Smooth muscle cell of the brain vasculature (primary cell): Measurements from ENCODE around the gene HLTF.
A peak's percentile ranks its signal among the peaks of the same experiment; 100 is the strongest.
"Not testable (repeated sequence)": the region's sequence is repeated elsewhere in the genome, so short reads cannot be mapped to it uniquely, and the experiment has no call there.

Source experiments
- DNase-seq: peaks from one replicate; pipeline ENCODE4 v3.0.0-alpha.2; 2012; ENCODE audit warnings: low read depth, low spot score

The HLTF gene

GRCh38 chr3:149086232-149086988 is at the start of gene HLTF:
HLTF (minus strand) TSS chr3:149086533; CDS start chr3:149086336, 197 bp downstream.
- peak; percentile 93 for DNase-seq

GRCh38 chr3:149134575-149134974 is 48.2 kb upstream of the HLTF start:
- DNase-seq, result no peak

- no peak for DNase-seq
These were observed 45.3 kb upstream of the HLTF start for GRCh38 chr3:149131589-149131988.

GRCh38 chr3:149129326-149130205 is 43.2 kb upstream of the HLTF start, which contains the start of gene HPS3:
HPS3 (plus strand) TSS chr3:149129638; CDS start chr3:149129724, 86 bp downstream.
- DNase-seq, result peak; percentile 75

- no peak for DNase-seq
These were observed 42.5 kb upstream of the HLTF start for GRCh38 chr3:149128821-149129220.

GRCh38 chr3:149122721-149123578 is 36.6 kb upstream of the HLTF start:
- DNase-seq, result no peak

- DNase-seq, result peak; percentile 40
These were observed 34.0 kb upstream of the HLTF start for GRCh38 chr3:149120051-149120972.

- DNase-seq, result no peak
These were observed 33.1 kb upstream of the HLTF start for GRCh38 chr3:149119466-149119865.

- DNase-seq, result no peak
These were observed 32.4 kb upstream of the HLTF start for GRCh38 chr3:149118724-149119123.

- DNase-seq, result no peak
These were observed 28.8 kb upstream of the HLTF start for GRCh38 chr3:149115114-149115513.

GRCh38 chr3:149114458-149114857 is 28.1 kb upstream of the HLTF start:
- DNase-seq, result no peak

GRCh38 chr3:149104484-149104883 is 18.2 kb upstream of the HLTF start:
- DNase-seq, result no peak

- DNase-seq, result no peak
These were observed 15.3 kb upstream of the HLTF start for GRCh38 chr3:149101641-149102040.

GRCh38 chr3:149101154-149101553 is 14.8 kb upstream of the HLTF start:
- no peak for DNase-seq

GRCh38 chr3:149097987-149098386 is 11.7 kb upstream of the HLTF start:
- not testable (repeated sequence) for DNase-seq

GRCh38 chr3:149095487-149095886 is 9.2 kb upstream of the HLTF start:
- no peak for DNase-seq

GRCh38 chr3:149091983-149092382 is 5.7 kb upstream of the HLTF start:
- no peak for DNase-seq

GRCh38 chr3:149090907-149091306 is 4.6 kb upstream of the HLTF start:
- DNase-seq, result no peak

GRCh38 chr3:149090461-149090860 is 4.1 kb upstream of the HLTF start:
- DNase-seq, result no peak

- no peak for DNase-seq
These were observed 3.1 kb upstream of the HLTF start for GRCh38 chr3:149089395-149089794.

- DNase-seq, result no peak
These were observed 875 bp upstream of the HLTF start for GRCh38 chr3:149087208-149087607.
